Hepatocyte (in vitro differentiated cells): ENCODE data around the gene ADGRL3.

Source experiments
- CTCF ChIP-seq: fragments of 200-600 bp; sonication (generic); IDR thresholded peaks from 2 replicates; pipeline ENCODE4 v1.5.1; 2016; ENCODE audit warnings: antibody characterized with exemption, mild to moderate bottlenecking; ENCODE audit not compliant: poor library complexity
- EZH2 ChIP-seq: fragments of 200-600 bp; sonication (generic); IDR thresholded peaks from 2 replicates; pipeline ENCODE4 v1.6.1; 2016; ENCODE audit warnings: antibody characterized with exemption, mild to moderate bottlenecking, borderline replicate concordance

GRCh38 chr4:61605984-61606383 lies 405.9 kb downstream of the ADGRL3 start:
- TF ChIP-seq EZH2 (no peak), CTCF (no peak)
